ENCODE data around the gene CALCOCO2.

Gene CALCOCO2

GRCh38 chr17:48856122-48856821, 25.4 kb downstream of the CALCOCO2 start:
- peaks cover 3% of the 10 kb centered on the region; the same call in 1 of the 2 replicates for H3K36me3 ChIP-seq (ENCODE audit: insufficient read depth, low read length)
- H3F3A ChIP-seq (ENCODE audit: insufficient read depth, low read length) = no peaks in the 10 kb centered on the region
- no peak overlapping the region for H3K4me3 ChIP-seq (ENCODE audit: low read depth, low read length, poor library complexity, severe bottlenecking)
- no peak overlapping the region for H3K4me2 ChIP-seq (ENCODE audit: low read length)
- H3K9me3 ChIP-seq (ENCODE audit: low read length) = no peaks in the 10 kb centered on the region
- no peak overlapping the region for H2AFZ ChIP-seq (ENCODE audit: low read length)
- no peaks in the 10 kb centered on the region for H3K27me3 ChIP-seq (ENCODE audit: insufficient read depth, low read length)
- H4K20me1 ChIP-seq (ENCODE audit: insufficient read depth, low read length) = no peaks in the 10 kb centered on the region
- H3K9me2 ChIP-seq (ENCODE audit: low read depth, low read length) = no peaks in the 10 kb centered on the region
- no peaks in the 10 kb centered on the region for H3K4me1 ChIP-seq (ENCODE audit: insufficient read depth, low read length, severe bottlenecking)
- H3K9ac ChIP-seq (ENCODE audit: low read length) = no peak overlapping the region
- no peak overlapping the region for H3K27ac ChIP-seq (ENCODE audit: low read depth, low read length, poor library complexity, severe bottlenecking)
- H3K79me2 ChIP-seq (ENCODE audit: insufficient read depth, low read length) = no peaks in the 10 kb centered on the region
- no peak for TF ChIP-seq CTCF (IDR thresholded peaks at IDR 0.05; ENCODE audit: low read length)
- no peak for TF ChIP-seq EZH2 (IDR thresholded peaks at IDR 0.05; ENCODE audit: borderline replicate concordance, low read length)

- Histone ChIP-seq H3K4me1 (ENCODE audit: insufficient read depth, low read length, severe bottlenecking) (no peaks in the 10 kb centered on the region), H3K36me3 (ENCODE audit: insufficient read depth, low read length) (no peaks in the 10 kb centered on the region), H2AFZ (ENCODE audit: low read length) (no peak overlapping the region), H3F3A (ENCODE audit: insufficient read depth, low read length) (no peaks in the 10 kb centered on the region), H3K4me3 (ENCODE audit: low read depth, low read length, poor library complexity, severe bottlenecking) (no peak overlapping the region), H3K27me3 (ENCODE audit: insufficient read depth, low read length) (no peaks in the 10 kb centered on the region), H3K9me3 (ENCODE audit: low read length) (no peaks in the 10 kb centered on the region), H3K79me2 (ENCODE audit: insufficient read depth, low read length) (no peaks in the 10 kb centered on the region), H3K9ac (ENCODE audit: low read length) (no peak overlapping the region), H3K9me2 (ENCODE audit: low read depth, low read length) (no peaks in the 10 kb centered on the region), H4K20me1 (ENCODE audit: insufficient read depth, low read length) (no peaks in the 10 kb centered on the region), H3K27ac (ENCODE audit: low read depth, low read length, poor library complexity, severe bottlenecking) (no peak overlapping the region), H3K4me2 (ENCODE audit: low read length) (no peak overlapping the region)
- TF ChIP-seq EZH2 (IDR thresholded peaks at IDR 0.05; ENCODE audit: borderline replicate concordance, low read length) (no peak), CTCF (IDR thresholded peaks at IDR 0.05; ENCODE audit: low read length) (no peak)
These were observed 29.2 kb downstream of the CALCOCO2 start for GRCh38 chr17:48860034-48860433.

- no peak for TF ChIP-seq EZH2 (IDR thresholded peaks at IDR 0.05; ENCODE audit: borderline replicate concordance, low read length)
- no peak for TF ChIP-seq CTCF (IDR thresholded peaks at IDR 0.05; ENCODE audit: low read length)
- Histone ChIP-seq H2AFZ (ENCODE audit: low read length) (no peak overlapping the region), H3K4me2 (ENCODE audit: low read length) (no peak overlapping the region), H3K36me3 (ENCODE audit: insufficient read depth, low read length) (no peaks in the 10 kb centered on the region), H3K27me3 (ENCODE audit: insufficient read depth, low read length) (no peaks in the 10 kb centered on the region), H4K20me1 (ENCODE audit: insufficient read depth, low read length) (no peaks in the 10 kb centered on the region), H3K27ac (ENCODE audit: low read depth, low read length, poor library complexity, severe bottlenecking) (no peak overlapping the region), H3K9ac (ENCODE audit: low read length) (no peak overlapping the region), H3K4me3 (ENCODE audit: low read depth, low read length, poor library complexity, severe bottlenecking) (no peak overlapping the region), H3K9me2 (ENCODE audit: low read depth, low read length) (no peaks in the 10 kb centered on the region), H3K4me1 (ENCODE audit: insufficient read depth, low read length, severe bottlenecking) (no peaks in the 10 kb centered on the region), H3F3A (ENCODE audit: insufficient read depth, low read length) (no peaks in the 10 kb centered on the region), H3K79me2 (ENCODE audit: insufficient read depth, low read length) (no peaks in the 10 kb centered on the region), H3K9me3 (ENCODE audit: low read length) (no peaks in the 10 kb centered on the region)
These were observed 29.6 kb downstream of the CALCOCO2 start for GRCh38 chr17:48860456-48860855.
